NCI-H1105 treated with DMSO at 0.1 percent for 48 hours (cell line): ENCODE results near the gene DENND11.
"Not testable (repeated sequence)": the region's sequence is repeated elsewhere in the genome, so short reads cannot be mapped to it uniquely, and the experiment has no call there.

Experiments used
- DNase-seq: peaks from one replicate; lab custom pipeline; 2025; lab: John Stamatoyannopoulos, UW

DENND11 gene

DNA sequence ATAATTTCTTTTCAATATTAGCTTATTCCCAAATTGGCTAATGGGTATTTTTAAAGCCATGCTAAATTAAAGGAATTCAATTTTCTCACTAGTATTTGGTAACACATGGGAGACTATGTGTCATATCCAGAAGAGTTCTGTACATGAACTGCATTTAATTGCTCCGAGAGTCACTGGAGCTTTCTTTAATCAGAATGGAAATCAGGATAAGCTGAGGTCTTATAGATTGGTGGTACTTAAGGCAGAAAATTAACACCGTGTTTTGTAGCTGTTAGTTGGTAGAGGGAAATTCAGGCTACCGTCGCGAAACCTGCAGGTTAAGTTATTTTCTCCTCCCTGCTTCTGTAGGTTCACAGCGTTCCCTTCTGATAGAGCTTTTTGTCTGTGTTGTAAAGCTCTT lies 6.4 kb upstream of the DENND11 start, which contains the start of gene WEE2:
Gene WEE2 (plus strand): TSS at position 3 of the 400 bp plus-strand sequence. CDS start 406 bp downstream, outside the sequence.
- DNase-seq = peak; percentile 83

GRCh38 chr7:141706239-141707064 lies 4.5 kb upstream of the DENND11 start:
- DNase-seq = peak; percentile 79

DNA sequence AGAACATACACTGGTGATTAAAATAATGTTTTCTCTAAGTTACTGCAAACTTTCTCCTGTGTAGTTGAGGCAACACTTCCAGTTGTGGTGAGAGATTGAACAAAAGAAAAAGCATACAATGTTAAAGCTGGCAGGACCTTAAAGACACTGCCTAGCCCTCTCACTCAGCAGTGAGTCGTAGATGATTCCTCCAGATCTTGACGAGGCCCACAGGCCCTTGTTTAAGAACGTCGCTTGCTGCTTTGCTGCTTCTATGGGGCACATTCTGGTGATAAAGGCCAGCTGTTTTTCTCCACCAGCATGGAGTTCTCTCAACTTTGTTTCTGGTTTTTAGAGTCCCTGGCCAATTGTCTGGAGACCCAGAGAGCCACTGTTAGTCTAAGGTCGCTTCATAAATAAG lies 2.8 kb upstream of the DENND11 start:
- no peak for DNase-seq

DNA sequence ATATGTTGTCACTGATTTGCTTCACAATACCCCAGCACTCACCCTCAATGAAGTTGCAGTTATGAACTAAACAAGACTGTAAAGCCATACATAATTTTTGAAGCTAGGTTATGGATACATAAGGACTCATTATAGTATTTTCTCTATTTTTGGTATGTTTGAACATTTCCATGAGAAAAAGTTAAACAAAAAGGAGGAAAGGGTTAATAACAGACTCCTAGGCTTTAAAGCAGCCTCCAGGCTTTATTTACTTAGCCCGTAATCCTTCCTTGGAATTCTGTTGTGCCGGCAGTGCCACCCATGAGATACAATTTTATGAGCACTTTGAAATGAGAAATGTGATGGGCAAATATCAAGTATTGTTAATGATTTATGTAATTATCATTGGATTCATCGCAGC lies 2.1 kb upstream of the DENND11 start:
- no peak for DNase-seq

- DNase-seq = no peak
Measured at GRCh38 chr7:141702892-141703291, 926 bp upstream of the DENND11 start.

DNA sequence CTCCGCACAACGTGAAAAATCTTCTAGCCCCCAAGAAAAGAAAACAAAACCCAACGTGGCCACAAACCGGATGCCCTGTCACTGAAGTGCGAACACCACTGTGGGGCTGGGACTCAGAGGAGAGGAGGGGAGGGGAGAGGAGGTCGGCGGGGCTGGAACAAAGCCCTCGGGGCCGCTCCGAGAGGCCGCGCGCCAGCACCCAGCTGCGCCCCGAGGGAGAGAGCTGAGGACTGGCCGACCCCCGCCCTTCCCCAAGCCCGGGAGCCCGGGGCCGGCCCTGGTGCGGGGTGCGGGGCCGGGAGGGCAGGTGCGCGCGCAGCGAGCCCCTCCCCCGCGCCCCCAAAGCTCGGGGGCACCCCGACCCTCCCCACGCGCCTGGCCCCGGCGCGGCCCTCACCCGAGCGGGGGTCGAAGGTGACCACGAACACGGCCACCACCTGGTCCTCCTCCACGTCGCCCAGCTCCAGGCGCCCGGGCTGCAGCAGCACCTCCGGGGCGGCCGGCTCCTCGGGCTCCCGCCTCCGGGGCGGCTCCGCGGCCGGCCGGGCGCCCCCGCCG lies 398 bp downstream of the DENND11 start:
- peak; percentile 50 for DNase-seq

DNA sequence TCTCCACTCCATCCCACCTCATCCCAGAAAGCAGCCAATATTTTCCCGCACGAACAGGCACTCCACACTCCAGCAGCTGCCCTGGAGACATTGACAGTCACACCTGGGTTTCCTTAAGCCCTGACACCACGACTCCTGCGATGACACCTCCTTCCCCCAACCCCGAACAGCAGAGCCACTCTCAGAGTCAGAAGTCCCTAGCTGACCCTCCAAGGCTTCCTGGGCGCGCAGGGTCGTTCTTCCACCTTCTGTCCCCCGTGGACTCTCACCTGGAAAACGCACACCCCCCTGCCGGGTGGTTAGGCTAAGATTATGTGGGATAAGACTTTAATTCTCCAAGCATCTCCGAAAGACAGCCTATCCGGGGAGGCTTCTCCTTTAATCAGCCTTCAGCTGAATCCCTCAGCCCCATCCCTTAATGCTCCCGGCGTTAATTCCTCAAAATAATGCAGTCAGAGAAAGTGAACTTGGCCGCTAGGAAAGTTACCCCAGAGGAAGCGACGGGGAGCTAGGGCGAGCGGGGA lies 1.1 kb downstream of the DENND11 start:
- peak; percentile 6 for DNase-seq

DNA sequence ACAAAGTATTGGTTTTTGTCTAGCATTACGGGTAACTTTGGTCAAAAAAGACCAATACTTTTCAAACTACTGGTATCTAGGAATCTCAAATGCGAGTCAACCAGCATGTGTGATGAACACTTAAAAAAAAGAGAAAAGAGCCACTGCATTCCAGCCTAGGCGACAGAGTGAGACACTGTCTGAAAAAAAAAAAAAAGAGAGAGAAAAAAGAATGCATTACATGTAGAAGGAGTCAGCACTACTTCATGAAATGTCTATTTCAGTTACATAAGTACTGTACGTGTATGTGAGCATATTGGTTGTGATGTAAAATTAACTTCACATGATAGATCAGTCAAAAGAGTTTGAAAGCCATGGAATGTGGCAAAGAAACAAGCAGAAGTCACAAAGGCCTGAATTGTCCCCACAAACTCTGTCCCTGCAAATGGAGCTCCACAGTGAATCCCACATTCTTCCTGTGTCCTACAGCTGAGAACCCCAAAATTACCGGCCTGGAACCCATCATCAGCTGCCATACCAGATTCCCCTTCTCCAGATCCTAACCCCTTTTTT lies 1.6 kb downstream of the DENND11 start:
- no peak for DNase-seq

- DNase-seq = no peak
Measured at GRCh38 chr7:141699860-141700259, 2.1 kb downstream of the DENND11 start.

GRCh38 chr7:141698247-141699015 lies 3.5 kb downstream of the DENND11 start:
- no peak for DNase-seq

GRCh38 chr7:141697211-141697871 lies 4.6 kb downstream of the DENND11 start:
- DNase-seq = no peak

- DNase-seq = no peak
Measured at GRCh38 chr7:141696348-141696747, 5.6 kb downstream of the DENND11 start.

GRCh38 chr7:141695803-141696289 lies 6.1 kb downstream of the DENND11 start:
- no peak for DNase-seq

DNA sequence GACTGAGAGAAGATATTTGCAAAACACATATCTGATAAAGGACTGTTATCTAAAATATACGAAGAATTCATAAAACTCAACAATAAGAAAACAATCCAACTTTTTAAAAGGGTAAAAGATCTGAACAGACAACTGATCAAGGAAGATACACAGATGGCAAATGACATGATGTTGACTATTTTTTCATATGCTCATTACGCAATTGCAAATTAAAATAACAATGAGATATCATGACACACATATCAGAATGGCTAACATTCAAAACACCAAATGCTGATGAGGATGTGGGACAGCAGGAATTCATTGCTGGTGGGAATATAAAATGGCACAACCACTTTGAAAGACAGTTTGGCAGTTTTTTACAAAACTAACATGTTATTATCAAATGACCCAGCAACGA lies 8.9 kb downstream of the DENND11 start:
- no peak for DNase-seq

DNA sequence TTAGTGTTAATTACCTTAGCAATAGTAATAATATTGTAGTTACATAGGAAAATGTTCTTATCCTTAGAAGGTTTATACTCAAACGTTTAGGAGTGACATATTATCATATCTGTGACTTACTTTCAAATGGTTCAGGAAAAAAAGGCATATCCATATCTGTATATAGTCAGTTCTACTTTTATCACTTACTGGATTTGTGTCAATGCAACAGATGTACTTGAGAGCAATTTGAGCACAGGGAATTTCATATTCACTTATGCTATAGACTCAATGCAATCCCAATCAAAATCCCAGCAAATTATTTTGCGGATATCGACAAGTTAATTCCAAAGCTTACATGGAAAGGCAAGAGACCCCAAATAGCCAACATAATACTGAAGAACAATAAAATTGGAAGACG lies 10.0 kb downstream of the DENND11 start:
- DNase-seq = no peak

- no peak for DNase-seq
Measured at GRCh38 chr7:141691540-141691939, 10.4 kb downstream of the DENND11 start.

- not testable (repeated sequence) for DNase-seq
Measured at GRCh38 chr7:141689072-141689825, 12.7 kb downstream of the DENND11 start.

GRCh38 chr7:141688043-141688442 lies 13.9 kb downstream of the DENND11 start:
- DNase-seq = no peak

DNA sequence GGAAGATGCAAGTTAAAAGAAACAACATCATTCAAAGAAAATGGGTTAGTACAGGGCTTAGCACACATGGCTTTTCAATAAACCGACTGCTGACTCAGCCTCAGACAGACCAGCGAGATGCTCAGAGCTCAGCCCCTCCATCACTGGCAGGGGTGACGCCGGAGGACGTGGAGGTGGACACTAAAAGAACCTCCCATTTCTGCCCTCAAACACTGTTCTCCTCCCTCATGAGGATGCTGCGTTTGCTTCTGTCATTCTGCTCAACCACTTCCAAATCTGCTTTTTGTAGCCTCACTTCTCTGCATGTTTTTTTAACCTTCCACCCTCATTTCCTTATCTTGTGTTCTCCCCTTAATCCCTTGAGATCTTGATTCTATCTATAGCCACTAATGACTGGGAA lies 15.3 kb downstream of the DENND11 start:
- no peak for DNase-seq

DNA sequence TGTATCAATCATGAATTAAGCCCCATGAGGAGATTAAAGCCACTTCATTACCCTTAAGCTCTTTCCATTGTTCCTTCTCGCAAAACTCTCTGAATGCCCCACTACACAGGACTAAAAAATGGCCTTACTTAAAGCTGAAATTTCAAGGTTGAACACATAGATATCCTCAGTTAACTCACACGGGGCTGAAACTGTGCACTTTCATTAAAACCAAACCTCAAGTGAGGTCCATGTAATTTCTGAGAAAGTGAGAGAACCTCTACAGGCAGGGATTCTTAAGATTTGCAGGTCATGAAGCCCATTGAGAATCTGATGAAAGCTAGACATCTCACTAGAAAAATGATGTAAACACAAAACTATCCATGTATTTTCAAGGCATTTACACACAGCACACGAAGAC lies 15.9 kb downstream of the DENND11 start:
- no peak for DNase-seq
